GM18526 (cell line): ENCODE results near the gene PTK6.

Experiments used
- POLR2A ChIP-seq: IDR thresholded peaks from 3 replicates; pipeline ENCODE4 v1.6.1; 2011; ENCODE audit not compliant: insufficient read length; ENCODE audit errors: extremely low read depth

PTK6 gene

GRCh38 chr20:63518946-63519667, 18.1 kb downstream of the PTK6 start:
- no peak for TF ChIP-seq POLR2A

GRCh38 chr20:63518351-63518861, 18.8 kb downstream of the PTK6 start:
- no peak for TF ChIP-seq POLR2A

GRCh38 chr20:63517376-63518309, 19.5 kb downstream of the PTK6 start:
- TF ChIP-seq POLR2A: no peak

GRCh38 chr20:63513207-63513606, 24.0 kb downstream of the PTK6 start:
- TF ChIP-seq POLR2A: no peak

- no peak for TF ChIP-seq POLR2A
Observed at GRCh38 chr20:63509088-63509564, 28.1 kb downstream of the PTK6 start.

GRCh38 chr20:63508072-63508768, 29.0 kb downstream of the PTK6 start:
- TF ChIP-seq POLR2A: no peak

GRCh38 chr20:63507083-63507743, 30.0 kb downstream of the PTK6 start:
- no peak for TF ChIP-seq POLR2A

GRCh38 chr20:63505723-63506122, 31.5 kb downstream of the PTK6 start:
- TF ChIP-seq POLR2A: no peak

GRCh38 chr20:63505281-63505680, 31.9 kb downstream of the PTK6 start:
- TF ChIP-seq POLR2A: no peak

GRCh38 chr20:63504642-63505041, 32.5 kb downstream of the PTK6 start:
- no peak for TF ChIP-seq POLR2A

GRCh38 chr20:63503524-63503923, 33.7 kb downstream of the PTK6 start:
- TF ChIP-seq POLR2A: no peak

- no peak for TF ChIP-seq POLR2A
Observed at GRCh38 chr20:63502671-63503172, 34.5 kb downstream of the PTK6 start.

- TF ChIP-seq POLR2A: no peak
Observed at GRCh38 chr20:63501818-63502670, 35.1 kb downstream of the PTK6 start.

GRCh38 chr20:63500902-63501817, 36.0 kb downstream of the PTK6 start:
- no peak for TF ChIP-seq POLR2A
